ENCODE data around the gene PBXIP1.

Gene PBXIP1

GRCh38 chr1:154972517-154973343 lies 16.8 kb upstream of the PBXIP1 start:
- no peak for DNase-seq

GRCh38 chr1:154972213-154972516 lies 16.3 kb upstream of the PBXIP1 start:
- DNase-seq = no peak

GRCh38 chr1:154971341-154971998 lies 15.6 kb upstream of the PBXIP1 start:
- no peak for DNase-seq

GRCh38 chr1:154970631-154971340 lies 14.9 kb upstream of the PBXIP1 start, which contains the start of gene SHC1:
Gene SHC1, minus strand, starts transcription at chr1:154970747. Its CDS starts 221 bp downstream, at chr1:154970526.
- peak in 2 of 5 experiments; percentile 25 to 69 for DNase-seq

GRCh38 chr1:154969860-154970452 lies 14.1 kb upstream of the PBXIP1 start:
- DNase-seq = no peak

- no peak for DNase-seq
Measured at GRCh38 chr1:154969246-154969645, 13.3 kb upstream of the PBXIP1 start.

GRCh38 chr1:154968731-154969130 lies 12.8 kb upstream of the PBXIP1 start:
- no peak for DNase-seq

GRCh38 chr1:154967331-154967950 lies 11.5 kb upstream of the PBXIP1 start:
- no peak for DNase-seq

- DNase-seq = no peak
Measured at GRCh38 chr1:154966111-154966510, 10.2 kb upstream of the PBXIP1 start.

- DNase-seq = no peak
Measured at GRCh38 chr1:154964359-154964758, 8.5 kb upstream of the PBXIP1 start.

- no peak for DNase-seq
Measured at GRCh38 chr1:154963643-154964042, 7.7 kb upstream of the PBXIP1 start.

GRCh38 chr1:154962795-154963330 lies 7.0 kb upstream of the PBXIP1 start:
- no peak for DNase-seq

- DNase-seq = peak in 1 of 5 experiments; percentile 57
Measured at GRCh38 chr1:154962156-154962749, 6.4 kb upstream of the PBXIP1 start.

- DNase-seq = peak; percentile 66 to 87 (median 77)
Measured at GRCh38 chr1:154961207-154962155, 5.6 kb upstream of the PBXIP1 start, which contains the start of gene PYGO2. Gene PYGO2, minus strand, starts transcription at chr1:154961782. Its CDS starts 206 bp downstream, at chr1:154961576.

- DNase-seq = no peak
Measured at GRCh38 chr1:154960446-154961136, 4.7 kb upstream of the PBXIP1 start.

- no peak for DNase-seq
Measured at GRCh38 chr1:154959426-154959780, 3.5 kb upstream of the PBXIP1 start.

- no peak for DNase-seq
Measured at GRCh38 chr1:154958681-154959425, 3.0 kb upstream of the PBXIP1 start.

GRCh38 chr1:154958036-154958435 lies 2.1 kb upstream of the PBXIP1 start:
- no peak for DNase-seq

GRCh38 chr1:154957091-154957657 lies 1.3 kb upstream of the PBXIP1 start:
- DNase-seq = no peak

All from T-helper 2 cell (primary cell).